CD4-positive, alpha-beta T cell treated with Interleukin-17A for 1 hour (primary cell): ENCODE data around the gene SPRR4.

Source experiments
- DNase-seq: peaks from one replicate; pipeline ENCODE4 v3.0.0-alpha.2; 2020

Gene SPRR4, protein sequence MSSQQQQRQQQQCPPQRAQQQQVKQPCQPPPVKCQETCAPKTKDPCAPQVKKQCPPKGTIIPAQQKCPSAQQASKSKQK

DNA sequence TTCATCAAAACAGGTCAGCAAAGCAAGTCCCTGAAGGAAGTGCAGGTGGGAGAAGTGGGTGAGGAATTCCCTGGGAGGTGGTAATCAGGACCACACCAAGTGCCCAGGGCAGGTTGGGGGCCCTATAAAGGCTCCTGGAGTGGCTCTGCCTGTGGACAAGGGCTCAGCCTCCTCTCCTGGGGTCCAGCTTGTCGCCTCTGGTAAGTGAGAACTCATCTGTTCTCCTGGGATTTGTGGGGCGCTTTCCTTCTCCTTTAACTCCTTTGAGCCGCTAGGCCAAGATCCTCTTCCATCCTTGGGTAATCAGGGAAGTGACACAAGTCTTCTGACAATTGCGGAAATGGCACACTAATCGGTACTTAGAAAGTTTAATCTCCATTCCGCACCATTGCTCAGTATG is at the start of gene SPRR4:
Gene SPRR4 (plus strand): TSS at position 154 of the 400 bp plus-strand sequence. CDS start 1,243 bp downstream, outside the sequence.
- no peak for DNase-seq

DNA sequence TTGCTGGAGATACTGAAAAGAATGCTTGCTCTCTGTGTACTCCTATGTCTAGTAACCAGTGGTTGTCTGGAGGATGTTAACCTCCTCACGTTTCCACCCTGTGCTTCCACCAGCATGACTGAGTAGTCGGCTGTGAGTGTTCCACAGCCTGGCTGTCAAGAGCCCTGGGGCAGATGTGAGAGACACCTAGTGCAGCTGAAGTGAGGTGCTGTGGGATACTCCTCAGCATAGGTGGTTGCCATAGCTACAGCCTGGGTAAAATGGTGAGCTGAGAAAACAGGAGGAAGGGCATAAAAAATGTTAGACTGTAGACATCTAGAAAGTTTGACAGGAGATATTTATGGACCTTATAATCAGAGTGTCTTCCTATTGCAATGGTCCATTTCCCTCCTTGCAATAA is 46.3 kb upstream of the SPRR4 start:
- no peak for DNase-seq

DNA sequence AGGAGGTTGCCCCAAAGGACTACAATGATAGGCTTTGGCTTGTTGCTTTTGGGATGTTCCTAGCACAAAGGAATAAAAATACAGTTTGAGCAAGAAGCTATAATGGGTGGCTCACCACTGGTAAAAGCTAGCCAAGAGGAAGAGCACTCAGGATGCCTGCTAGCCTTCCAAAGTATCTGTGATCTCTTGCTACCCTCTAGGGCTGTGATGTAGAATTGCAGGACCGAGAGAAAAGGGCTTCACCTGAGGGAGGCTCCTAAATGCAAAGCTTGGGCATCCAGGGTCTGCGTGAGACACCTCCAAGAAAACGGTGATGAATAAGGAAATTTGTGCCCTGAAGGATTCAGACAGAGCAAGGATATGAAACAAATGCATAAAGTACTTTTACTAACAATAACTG is 44.4 kb upstream of the SPRR4 start:
- no peak for DNase-seq

DNA sequence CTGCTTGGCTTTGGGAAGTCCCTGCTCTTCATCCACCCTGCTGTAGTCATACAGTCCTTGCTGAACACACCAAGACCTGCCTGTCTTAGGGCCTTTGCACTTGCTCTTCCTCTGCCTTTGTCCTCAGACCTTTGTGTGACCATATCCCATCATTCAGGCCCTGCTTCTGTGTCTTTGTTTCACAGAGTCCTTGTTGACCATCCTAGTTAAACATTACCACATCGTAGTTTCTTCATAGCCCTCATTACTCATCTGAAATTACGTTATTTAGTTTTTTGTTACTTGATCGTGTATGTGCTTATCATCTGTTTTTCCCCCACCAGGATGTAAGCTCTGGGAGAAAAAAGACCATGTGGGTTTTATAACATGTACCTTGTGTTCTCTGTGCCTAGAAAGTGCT is 41.8 kb upstream of the SPRR4 start:
- no peak for DNase-seq

DNA sequence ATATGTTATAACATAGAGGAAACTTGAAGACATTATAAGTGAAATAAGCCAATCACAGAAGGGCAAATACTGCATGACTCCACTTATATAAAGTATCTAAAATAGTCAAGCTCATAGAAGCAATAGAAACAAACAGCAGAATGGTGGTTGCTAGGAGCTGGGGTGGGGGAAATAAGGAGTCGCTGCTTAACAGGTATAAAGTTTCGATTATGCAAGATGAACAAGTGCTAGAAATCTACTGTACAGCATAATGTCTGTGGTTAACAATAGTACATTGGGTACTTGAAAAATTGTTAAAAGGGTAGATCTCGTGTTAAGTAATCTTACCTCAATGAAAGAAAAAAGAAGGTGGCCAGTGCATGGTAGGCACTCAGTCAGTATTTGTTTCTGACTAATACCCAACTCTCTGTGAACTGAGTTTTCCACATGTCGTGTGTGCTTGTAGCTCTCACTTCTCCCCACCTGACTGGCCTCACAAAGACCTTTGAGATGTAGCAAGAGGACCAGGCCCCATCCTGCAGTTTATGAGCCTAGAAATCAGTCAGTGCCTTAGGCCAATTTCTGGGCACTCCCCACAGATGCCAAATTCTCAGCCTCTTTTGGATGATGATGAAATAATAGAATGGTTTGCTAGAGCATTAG is 38.2 kb upstream of the SPRR4 start:
- no peak for DNase-seq

DNA sequence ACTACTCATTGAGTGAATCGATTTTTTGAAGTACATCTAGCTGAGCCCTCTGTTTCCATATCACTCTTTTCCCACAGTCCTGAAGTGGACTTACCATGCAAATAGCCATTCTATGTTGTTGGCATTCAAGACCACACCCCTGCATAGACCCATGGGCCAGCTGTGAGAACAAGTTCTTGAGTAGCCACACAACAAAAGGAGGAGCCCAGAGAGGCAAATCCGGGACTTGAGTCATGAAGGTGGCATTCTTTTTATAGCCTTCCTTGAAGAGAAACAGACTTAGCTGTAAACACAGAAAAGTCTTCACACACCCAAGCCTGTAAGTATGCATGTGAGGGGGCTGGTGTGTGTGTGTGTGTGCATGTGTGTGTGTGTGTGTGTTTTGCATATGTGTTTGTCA is 37.3 kb upstream of the SPRR4 start:
- DNase-seq, result no peak

DNA sequence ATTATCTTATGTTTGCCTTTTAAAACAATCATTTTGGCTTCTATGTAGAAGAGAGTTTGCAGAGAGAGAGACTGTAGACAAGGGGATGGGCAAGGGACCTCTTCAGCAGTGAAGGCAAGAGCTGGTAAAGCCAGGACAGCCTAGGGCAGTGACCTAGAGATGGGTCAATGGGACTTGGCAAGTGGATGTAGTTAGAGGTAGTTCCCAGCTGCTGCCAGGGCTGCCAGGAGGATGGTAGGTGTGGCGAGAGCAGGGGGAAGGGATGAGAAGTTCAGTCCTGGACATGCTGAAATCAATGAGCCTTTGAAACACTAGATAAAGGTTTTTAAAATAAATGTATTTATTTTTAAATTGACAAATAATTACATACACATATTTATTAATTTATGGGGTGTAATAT is 29.8 kb upstream of the SPRR4 start:
- DNase-seq, result no peak

DNA sequence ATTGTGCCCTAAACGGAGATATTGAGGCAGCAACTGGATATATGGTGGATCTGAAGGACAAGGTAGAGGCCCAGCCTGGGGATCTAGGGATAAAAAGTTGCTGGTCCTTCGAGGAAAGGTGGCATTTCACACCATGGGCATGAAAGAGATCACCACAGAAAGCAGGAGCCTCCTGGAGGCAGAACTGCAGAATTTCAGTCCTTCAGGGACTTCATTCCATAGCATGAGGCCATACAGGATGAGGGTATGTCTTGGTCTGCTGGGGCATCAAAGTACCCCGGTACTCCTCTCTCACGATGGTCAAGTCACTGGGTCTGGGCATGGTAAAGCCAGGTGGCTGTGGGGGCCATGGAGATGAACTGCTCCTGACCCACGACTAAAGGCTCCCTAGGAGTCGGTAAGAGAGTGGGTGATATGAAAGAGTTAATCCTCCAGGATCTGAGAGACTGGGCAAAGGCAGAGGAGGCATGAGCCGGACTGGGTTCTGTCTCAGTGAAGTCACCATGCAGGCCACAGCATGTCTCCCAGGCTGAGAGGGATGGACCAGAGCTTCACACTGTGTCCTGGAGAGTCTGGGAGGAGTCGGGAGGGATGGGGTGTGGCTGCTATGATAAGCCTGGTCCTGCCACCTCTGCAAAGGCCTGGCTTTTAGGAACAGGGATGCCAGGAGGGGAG is 29.3 kb upstream of the SPRR4 start:
- no peak for DNase-seq

DNA sequence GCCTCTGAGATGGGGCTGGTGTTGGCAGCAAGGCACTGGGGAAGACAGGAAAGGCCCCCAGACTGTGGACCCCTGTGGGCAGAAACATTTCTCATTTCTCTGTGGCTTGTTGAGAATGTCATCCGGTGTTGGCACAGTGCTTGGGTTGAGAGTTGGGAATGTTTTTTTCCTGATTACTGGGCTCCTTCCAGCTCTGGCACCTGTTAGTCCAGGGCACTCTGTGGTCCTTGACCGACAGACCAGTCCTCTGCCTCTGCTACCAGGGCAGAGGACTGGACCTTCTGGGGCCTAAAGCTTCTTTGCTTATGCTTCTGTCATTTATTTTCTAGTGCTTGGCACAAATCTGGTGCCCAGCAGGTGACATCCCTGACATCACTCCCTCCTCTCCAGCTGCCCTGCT is 28.3 kb upstream of the SPRR4 start:
- DNase-seq, result no peak

DNA sequence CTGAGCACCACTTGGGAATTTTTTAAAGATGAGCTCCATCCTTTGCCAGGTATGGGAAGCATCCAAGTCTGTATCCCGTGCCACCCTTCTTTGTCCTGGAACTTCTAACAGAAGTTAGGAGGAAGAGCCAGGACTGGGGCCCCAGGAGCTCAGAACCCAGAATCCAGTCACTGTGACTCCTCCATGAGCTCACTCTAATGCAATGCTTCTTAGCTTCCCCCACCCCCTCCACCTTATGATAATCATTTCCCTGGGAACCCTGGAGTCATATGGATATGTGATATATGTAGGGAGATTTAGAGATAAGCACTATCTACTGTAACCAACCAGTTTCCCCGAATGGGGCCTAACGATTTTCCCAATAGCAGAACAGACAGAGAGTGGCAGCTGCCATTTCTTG is 24.2 kb upstream of the SPRR4 start:
- no peak for DNase-seq

DNA sequence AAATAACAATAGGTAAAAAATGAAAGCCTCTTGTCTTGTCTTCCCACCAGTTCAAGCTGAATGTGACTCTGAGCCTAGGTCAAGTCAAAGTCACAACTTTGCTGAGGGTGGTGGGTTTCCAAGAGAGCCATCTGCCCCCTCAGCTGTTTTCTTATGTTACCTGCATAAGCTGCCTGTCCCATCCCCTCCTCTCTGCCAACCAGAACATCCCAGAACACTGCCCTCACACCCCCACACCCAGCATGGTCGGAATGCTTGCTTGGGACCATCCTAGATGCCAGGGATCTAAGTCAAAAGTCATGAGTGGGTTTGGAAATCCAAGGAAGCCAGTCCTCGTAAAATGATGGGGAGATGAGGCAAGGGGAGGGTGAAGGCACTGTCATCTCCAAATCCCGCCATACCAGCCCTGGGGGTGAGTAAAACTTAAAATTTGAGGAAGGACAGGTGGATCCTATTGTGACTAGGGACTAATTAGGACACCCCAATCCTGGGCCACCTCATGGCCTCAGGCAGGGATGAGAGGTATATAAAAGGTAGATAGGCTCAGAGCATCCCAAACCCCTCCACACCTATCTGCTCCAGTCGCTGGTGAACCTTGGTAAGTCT is 23.7 kb upstream of the SPRR4 start, which contains the start of gene SPRR5:
Gene SPRR5 (plus strand): TSS at position 556 of the 606 bp plus-strand sequence. CDS start 1,349 bp downstream, outside the sequence.
- no peak for DNase-seq

DNA sequence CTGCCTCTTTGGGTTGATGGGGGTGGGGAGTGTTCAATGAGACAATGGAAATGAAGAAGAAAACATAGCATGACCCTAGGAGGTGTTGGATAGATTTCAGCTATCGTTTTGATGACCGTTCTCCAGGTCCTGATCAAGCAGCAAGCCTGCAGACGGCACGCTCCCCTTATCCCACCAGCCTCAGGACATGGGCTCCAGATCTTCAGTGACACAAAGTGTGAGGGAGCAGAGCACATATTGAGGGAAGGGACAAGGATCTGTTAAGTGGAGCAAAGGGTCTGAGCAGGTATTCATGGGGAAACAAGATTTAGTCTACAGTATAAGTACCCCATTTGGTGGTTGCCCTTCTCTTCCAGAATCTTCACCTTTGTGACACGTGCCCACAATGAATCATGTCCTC is 18.7 kb upstream of the SPRR4 start:
- DNase-seq, result no peak

DNA sequence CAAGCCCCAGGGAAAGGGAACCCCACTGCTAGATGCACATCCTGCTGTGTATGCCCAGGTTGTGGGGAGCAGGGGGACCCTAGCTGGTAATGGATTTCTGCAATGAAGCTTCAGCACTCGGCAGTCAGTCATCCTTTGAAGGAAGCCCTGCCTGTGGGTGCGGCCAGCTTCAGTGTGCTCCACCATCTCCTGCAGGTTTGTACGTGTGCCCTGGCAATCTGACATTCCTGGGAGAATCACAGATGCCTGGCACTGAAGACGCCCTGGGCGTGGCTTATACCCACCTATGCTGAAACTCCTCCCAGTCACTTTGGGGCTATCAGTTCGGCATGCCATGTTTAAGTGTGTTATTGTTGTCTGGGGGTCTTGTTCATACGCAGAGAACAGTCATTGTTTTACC is 16.7 kb upstream of the SPRR4 start:
- DNase-seq, result no peak

DNA sequence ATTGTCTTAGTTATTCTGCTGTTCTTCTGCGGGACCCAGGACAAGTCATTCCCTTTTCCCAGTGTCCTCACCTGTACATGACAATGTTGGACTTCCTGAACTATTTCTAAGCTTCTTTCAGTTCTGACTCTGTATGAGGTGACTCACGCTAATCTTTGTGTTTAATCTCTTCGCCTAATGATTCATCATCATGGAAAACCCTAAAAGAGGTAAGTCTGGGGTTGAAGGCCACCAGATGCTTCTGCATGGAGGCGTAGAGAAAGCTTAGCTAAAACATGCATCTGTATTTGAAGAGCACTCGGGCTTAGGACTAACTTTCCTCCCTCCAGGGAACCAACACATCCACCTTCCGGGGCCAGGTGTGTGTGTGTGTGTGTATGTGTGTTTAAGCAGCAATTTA is 16.0 kb upstream of the SPRR4 start:
- DNase-seq, result no peak

DNA sequence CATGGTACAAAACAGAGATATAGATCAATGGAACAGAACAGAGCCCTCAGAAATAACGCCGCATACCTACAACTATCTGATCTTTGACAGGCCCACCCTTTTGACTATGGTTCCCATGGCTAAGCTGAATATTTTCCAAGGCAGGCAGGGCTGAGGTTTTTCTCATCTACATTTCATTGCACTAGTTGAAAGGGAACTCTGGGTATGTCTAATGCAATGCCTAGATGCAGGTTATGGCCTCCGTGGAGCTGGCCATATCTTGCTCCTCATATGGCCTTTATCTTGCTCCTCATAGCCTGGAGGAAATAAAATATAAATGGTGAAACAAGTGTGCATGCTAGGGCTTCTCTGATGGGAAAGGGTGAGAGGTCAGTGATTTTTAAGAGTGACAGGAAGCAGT is 12.9 kb upstream of the SPRR4 start:
- no peak for DNase-seq

DNA sequence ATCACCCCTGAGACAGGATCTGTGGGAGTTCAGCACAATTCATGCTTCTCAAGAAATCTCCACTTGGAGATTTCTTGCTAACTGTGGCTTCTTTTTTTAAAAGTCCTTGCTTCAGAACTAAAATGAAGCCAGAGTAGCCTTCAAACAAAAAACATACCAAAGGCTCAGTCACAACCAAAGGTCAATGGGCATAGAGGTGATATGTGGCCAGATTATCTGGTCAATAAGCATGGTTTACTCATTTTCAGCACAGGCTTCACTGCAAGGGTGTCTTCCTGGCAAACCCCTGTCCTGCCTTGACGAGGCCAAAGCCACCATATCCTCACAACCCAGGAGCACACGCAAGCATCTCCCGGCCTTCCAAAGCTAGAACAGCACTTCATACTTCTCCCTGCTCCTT is 11.2 kb upstream of the SPRR4 start:
- DNase-seq, result no peak

DNA sequence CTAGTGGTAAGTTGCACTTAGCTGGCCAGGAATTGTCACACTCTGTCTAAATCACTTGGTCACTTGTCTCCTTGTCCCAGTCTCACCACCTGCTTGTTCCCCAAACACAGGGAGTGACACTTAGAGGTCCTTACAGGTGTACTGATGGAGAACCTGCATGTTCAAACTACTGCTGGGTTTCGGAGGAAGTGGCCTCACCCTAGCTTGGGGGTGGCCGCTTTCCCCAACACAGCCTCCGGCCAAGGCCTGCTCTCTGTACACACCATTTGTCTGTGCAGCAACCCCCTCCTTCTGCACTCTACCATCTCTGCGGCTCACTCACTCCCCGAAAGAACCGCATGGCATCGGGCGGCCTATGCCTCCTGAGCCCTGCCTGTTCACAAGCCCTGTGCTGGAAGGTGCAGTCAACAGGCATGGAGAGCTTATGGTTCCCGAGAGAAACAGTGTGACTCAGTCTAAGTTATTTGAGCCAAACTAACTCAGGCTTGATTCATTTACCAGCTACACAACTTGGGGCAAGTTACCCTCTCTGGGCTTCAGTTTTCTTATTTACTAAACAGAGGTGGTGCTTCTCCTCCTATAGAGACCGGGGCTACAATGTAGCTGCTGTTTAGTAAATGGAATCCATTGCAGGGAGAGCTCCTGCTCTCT is 10.5 kb upstream of the SPRR4 start:
- no peak for DNase-seq

DNA sequence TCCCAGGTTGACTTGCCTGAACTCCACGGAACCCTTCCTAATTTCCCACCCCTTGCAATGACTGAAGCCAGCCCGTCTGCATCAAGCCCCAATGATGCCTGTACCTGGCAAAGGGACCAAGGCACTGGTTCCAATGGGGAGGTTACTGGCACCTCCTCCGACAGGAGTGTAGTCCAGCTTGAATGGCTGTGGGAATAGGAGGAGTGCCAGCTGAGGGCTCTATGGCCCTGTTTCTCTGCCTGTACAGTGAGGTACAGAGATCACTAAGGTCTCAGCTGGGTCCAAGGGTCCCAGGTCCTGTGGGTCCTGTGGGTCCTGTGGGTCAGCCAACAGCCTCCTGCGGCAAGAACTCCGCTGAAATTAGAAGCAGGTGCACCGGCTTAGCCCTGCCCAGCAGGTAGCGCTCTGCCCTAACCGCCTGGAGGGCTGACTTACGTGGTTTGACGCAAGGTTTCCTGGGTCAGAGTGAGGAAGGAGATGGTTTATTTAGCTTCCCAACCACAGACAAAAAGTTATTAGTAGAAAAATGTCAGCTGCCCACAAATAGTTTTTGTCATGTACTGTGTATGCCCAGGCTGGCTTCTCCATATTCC is 9.9 kb upstream of the SPRR4 start:
- DNase-seq, result no peak

DNA sequence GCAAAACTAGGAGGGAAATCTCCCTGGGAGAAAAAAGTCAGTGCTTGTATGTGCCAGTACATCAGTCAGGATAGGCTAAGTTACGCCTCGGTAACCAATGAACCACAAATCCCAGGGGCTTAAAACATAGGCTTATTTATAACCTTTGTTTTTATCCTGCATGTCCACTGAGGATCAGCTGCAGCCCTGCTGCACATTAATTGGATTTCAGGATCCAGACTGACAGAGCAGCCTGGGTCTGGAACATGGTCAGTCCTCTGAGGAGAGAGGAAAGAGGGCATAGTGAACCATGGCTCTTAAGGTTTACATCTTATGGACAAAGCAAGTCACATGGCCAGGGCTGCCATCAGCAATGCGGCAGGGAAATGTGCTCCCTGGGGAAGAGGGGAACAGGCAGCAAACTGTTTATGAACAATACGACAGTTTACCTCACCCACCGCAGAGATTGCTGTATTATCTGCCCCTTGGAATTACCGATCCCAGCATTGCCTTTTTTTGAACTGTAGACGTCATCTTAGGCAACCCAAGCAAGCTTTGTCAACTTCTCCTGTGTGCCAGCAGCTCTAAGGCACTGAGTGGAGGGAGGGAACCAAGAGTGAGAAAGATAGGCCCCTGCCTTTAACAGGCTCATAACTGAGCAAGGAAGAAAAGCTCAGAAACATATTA is 9.1 kb upstream of the SPRR4 start:
- DNase-seq, result no peak

DNA sequence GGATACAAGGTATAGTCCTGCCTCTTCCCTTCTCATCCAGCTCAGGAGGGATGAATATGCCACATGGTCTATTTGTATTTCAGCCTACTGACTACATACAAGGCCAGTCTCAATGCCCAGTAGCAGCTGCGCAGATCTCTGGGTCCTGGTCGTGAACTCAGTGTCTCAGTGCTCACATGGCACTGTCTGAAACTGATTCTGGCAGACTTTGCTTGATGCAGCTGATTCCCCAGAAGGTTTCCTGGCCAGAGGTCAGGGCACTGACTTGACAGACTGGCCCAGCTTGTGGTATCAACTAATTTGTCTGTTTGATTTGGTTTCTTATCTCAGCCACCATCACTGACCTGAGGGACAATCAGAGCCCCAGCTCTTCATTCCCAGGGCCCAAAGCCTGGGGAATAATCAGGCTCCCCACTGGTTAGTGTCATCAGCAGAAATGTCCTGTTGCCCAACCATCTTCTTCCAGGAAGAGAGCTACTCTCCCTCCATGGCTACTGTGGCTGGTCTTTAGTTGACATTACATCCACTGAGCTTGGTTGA is 7.5 kb upstream of the SPRR4 start:
- no peak for DNase-seq

DNA sequence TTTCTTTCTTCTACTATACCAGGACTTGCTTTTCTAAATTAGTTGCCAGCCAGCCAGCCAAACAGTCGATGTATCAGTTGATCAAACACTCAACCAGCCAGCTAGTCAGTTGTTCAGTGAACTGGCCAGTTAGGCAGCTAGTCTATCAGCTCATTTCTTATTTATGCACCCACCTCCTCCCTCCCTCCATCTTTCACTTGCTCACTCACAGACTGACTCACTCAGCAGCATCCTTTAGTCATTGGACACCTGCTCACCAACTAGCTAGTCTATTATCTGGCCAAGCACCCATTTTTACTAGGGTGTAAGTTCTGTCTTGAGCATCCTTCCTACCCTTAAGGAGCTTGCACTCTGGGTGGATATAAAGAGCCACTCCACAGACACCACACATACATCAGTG is 5.9 kb upstream of the SPRR4 start:
- DNase-seq, result no peak

DNA sequence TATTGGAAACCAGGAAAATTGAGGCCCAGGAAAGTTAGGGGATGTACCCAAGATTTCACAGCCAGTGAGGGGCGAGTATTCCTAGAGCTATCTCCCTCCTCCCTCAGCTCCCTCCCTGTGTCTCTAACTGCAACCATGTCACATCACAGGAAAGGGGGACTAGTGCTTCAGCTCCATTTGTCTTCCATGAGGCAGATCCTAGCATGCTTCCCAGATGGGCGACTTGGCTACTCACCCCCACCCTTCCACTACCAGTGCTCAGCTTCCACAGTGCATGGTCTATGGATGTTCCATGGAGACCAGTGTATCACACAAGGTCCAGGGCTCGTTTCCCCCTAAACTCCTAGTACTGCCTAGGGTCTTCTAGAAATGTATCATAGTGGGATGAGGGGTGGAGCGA is 4.6 kb upstream of the SPRR4 start:
- DNase-seq, result no peak

DNA sequence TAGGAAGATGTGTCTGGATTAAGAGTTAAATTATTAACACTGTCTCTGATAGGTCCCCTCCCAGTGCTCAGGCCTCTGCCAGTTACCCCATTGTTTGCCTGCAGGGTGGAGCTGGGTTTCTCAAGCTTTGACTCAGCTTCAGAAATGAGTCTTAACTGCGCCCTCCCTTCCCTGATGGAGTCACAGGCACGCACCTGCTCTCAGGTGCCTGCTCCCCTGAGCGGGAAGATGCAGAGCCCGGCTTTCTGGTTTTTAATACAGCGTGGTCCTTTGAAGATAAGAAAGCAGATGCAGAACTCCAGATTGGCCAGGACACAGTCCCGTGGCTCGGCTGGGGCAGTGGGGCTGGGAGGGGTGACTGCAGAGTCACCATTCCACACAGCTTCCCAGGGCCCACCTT is 3.2 kb upstream of the SPRR4 start:
- no peak for DNase-seq
